Stimulated activated CD8-positive, alpha-beta memory T cell treated with anti-CD3 and anti-CD28 coated beads, Interleukin-12 subunit alpha, Interleukin-12 subunit beta, amount 100 ng/mL, for 24 hours (primary cell): ENCODE data around the gene TOX2.

Source experiments
- DNase-seq: peaks from one replicate; pipeline ENCODE4 v3.0.0-alpha.2; 2020; ENCODE audit errors: extremely low read depth

Gene TOX2

DNA sequence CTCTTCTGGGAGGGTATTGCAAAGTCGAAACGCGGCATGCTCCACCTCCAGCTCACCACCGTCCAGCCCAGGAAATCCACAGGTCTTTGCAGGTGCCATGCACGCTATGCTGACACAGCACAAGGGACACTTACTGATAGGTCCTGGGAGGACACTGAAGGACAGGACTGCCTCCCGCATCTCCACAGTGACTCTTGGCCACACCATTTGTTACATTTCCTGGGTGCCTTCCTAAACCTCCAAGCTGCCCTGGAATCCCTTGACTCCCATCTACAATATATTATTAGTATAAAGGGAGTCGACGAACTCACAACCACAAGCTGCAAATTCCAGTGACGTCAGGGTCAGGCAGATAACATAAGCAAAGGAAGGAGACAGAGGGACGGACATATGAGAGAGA, 165.4 kb downstream of the TOX2 start:
- DNase-seq, result no peak

DNA sequence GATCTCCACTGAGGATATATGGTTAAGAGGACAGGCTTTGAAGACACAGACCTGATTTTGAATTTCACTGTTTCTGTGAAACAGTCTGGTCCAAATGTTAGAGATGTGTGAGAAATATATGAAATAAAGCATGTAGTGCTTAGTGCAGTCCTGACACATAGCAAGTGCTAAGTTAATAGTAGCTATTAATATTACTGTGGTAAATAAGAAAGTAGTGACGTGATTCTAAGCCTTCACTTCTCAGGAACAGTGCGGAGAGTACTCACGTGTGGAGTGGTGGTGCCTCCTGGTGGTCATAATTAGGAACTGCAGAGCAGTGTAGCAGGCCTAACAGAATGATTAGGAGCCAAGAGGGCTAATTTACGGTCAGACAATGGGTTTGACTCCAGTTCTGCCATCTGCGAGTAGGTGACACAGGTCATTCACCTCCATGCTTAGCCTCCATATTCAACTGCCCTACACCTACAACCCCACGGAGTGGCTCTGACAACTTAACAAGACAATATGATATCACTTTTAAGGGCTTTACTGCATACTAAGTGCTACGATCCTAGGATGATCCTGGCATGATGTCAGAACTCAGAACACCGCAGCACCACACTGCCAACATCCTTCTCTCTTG, 166.1 kb downstream of the TOX2 start:
- peak; percentile 38 for DNase-seq

DNA sequence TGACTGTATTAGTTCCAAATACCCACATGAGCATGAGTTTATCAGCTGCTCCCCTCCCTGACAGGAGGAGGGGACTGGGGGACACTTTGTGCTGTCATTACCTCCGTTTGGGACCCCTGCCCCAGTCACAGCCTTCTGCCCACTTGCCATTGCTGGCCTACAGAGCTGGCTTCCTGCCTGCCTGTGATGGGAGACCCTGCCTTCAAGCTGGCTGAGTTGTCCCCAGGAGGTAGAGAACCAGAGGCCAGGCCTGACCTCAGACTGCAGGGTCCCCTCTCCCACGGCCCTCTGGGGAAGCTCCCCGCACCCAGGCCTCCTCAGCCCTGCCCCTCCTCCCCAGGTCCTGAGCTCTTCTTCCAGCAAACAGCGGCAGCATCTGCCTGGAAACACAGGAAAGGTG, 166.8 kb downstream of the TOX2 start:
- DNase-seq, result no peak

DNA sequence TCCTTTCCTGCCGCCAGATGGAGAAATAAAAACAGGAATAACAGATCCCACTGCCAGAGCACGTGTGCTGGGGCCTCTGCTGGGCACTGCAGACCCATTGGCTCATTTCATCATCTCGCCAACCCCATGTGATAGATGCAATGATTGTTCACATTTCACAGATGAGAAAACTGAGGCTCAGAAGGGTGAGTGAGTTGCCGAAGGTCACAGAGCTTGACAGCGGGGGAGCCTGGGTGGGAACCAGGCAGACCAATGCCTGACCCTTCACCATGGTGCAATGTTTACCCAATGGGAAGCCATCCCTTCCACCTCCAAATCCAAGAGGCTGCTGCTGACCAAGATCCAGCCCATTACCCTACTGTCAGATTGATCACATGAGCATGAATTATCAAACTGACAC, 167.2 kb downstream of the TOX2 start:
- DNase-seq, result no peak

DNA sequence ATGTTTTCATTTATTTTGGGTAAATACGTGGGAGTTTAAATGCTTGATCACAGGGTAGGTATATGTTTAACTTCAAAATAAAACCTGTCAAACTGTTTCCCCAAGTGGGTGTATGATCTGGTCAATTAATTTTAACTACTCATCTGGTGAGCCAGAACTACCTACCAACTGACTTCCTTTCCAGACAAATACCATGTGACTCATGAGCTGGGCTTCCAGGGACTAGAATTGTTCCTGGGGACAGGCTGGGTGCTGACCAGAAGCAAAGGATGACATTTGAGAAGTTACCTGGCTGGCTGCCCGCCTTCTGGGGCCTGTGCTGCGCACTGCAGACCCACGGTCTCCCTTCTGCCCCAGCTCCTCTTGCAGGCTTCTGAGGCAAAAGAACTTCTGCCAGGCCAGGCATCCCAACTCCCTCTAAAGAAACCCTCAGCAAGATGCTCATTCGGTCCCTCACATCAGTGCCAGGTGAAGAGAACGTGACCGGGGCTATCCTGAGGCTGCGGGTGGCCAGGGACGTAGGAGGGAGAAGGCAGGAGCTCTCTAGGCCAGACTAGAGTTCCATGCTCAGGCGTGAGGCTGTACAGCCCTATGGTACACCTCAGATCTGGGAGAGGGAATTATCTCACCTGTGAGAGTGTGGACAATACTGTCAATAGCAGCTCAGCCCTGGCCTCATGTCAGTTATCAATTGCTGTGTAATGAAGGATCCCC, 168.7 kb downstream of the TOX2 start:
- no peak for DNase-seq

DNA sequence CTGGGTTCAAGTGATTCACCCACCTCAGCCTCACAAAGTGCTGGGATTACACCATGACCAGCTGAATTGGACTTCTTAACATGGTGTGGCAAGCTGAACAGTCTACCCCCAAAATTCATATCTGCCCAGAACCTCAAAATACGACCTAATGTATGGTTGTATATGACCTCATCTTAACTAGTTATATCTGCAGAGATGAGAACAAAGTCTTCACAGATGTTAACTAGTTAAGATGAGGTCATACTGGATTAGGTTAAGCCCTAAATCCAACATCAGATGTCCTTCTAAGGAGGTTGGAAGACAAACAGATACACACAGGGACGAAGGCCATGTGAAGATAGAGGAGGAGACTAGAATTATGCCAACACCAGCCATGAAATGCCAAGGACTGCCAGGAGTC, 169.8 kb downstream of the TOX2 start:
- no peak for DNase-seq

DNA sequence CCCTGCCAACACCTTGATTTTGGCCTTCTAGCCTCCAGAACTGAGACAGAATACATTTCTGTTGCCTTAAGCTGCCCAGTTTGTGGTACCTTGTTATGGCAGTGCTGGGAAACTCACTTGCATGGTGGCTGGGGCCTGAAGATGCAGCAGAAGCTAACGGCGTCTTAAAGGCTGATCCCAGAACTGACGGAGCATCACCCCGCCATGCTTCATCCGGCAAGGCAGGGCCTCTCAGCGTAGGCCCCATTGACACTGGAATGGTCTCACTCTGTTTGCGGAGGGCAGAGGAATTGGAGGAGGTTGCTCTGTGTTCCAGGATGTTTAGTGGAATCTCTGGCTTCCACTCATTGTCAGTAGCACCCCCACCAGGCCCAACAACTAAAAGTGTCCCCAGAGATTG, 170.2 kb downstream of the TOX2 start:
- no peak for DNase-seq

DNA sequence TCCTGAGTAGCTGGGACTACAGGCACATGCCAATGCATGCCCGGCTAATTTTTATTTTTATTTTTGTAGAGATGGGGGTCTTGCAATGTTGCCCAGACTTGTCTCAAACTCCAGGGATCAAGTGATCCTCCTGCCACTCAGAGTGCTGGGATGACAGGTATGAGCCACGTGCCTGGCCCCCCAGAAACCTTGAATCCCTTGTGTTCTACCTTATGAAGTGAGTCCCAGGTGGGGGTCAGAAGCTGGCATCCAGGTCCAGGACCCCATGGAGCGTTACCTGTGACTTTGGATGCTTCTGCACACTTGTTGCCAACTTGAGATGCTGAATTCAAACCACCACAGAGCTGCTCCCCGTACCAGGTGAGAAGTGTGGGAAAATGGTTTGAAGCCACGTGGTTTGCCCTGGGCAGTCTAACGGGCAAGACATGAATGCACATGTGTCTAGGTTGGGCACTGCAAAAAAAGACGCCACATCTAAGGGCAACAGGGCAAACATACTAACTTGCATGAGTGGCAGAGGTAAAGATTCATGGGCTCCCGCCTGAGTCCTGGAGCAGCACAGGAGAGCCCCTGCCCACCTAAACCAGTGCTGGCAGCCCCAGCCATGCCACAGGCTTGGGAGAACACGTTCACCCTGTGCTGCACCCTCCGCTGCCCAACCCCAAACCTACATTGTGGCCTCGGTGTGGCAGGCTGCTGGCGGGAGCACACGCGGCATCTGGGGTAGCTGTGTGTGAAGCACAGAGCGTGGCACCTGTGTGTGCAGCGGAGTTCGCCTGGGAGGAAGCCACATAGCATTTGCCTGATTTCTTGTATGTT, 171.2 kb downstream of the TOX2 start:
- DNase-seq, result no peak

DNA sequence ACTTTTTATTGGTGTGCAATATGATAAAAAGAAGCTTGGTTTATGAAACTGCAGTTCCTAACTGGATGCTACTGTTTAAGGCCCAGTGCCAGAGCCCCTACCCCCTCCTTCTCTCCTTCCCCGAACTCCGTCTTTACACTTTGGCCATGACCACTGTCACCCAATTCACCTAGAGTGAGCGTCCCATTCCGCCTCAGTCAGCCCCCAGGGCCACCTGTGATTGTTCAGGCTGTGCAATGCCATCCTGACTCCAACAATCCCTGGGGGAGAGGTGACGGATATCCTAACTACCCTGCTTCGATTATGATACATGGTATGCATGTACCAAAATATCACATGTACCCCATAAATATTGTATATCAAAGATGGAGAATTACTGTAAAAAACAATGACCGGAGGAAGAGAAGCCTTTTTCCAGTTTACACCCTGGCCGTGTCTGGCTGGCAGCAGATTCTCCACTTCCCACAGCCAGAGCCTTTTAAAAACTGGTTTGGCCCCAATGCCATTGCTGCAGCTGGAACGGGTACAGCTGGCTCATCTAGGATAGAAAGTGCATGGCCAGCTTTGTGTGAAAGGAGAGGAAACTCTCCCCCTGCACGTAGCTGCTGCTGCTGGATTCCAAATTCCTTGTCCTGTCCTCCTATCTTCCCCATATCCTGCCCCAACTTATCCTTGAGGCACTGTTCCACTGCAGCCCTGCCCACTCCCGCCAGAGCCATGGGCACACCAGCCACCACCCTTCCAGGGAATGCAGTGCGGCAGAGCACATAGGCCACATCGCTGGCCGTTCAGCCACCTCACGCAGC, 172.6 kb downstream of the TOX2 start:
- no peak for DNase-seq

DNA sequence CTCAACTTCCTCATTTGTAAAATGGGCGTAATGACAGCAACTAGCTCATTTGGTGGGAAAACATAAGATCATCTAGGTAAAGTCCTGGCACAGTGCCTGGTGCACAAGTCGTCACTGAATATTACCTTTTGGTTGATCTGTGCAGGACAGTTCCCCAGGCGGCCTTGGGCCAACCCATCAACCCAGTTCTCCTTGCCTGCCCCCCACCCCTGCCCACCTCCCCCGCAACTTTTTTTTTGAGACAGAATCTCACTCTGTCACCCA, 173.1 kb downstream of the TOX2 start:
- DNase-seq, result no peak

DNA sequence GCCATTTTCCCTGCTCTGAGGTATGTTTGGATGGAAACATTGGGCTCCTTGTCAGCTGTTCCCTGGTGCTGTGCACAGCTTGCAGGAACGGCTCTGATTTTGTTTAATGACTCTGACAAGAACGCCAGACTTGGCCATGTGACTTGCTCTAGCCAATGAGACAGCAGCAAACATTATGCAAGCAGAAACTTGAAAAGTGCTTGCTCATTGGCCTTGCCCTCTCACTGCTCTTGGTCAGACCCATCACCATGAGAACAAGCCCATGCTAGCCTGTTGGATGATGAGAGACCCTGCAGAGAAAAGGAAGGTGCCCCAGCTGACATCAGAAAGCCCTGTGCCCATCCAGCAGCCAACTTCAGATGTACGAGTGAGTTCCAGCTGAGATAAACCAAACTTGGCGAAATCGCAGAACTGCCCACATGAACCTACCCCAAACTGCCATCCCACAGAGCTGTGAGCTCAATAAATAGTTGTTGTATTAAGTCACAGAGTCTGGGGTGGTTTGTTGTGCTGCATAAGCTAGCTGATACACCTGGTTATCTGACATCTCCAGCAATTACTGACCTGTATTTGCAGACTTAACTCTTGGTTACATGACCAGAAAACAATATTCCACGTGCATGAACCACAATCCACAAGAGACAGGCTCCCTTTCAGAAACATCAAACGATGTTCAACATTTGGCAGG, 175.5 kb downstream of the TOX2 start:
- DNase-seq, result no peak

DNA sequence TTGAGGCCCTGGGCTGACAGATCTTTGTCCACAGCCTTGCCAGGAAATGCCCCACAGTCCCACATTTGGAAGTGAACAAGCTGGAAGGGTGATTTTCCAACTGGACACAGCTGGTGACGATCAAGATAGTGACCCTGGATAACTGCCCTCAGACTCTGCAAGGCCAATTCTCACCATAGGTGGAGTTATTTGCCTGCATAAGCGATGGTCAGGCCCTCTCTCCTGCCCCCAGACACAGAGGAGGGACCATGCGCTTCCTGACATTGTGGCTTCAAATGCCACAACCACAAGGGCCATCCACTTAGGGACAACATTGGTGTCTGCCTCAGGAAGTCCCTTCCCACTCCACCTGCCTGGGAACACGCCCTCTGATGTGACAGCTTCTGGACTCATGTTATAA, 176.4 kb downstream of the TOX2 start:
- DNase-seq, result no peak

DNA sequence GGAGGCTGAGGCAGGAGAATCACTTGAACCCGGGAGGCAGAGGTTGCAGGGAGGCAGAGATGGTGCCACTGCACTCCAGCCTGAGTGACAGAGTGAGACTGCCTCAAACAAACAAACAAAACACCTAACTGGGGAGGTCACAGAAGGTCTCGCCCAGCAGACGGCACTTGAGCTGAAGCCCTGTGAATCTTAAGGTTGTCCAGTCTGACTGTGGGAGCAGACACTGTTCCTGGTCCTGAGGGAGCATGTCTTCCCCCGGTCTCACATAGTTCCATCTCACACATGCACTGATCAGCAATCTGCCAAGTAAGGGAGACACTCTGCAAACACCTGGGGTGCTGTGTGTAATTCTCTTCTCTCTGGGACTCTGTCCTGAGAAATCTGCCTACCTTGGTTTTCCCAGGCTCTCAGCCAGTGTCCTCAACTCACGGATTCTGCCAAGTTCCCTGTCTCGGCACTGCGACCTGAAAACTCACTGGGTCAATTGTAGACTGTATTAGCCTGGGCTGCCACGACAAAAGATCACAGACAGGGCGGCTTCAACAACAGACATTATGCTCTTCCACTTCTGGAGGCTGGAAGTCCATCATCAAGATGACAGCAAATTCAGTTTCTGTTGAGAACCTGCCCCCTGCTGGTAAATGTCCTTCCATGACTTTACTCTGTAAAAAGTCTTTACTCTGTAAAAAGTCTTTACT, 178.0 kb downstream of the TOX2 start:
- no peak for DNase-seq

DNA sequence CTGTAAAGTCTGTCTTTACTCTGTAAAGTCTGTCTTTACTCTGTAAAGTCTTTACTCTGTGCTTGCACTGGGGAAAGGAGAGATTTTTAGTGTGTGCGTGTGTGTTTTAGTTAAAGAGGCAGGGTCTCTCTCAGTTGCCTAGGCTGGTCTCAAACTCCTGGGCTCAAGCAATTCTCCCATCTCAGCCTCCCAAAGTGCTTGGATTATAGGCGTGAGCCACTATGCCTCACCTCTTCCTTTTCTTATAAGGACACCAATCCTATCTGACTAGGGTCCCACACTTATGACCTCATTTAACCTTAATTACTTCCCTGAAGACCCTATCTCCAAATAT, 178.6 kb downstream of the TOX2 start:
- no peak for DNase-seq

DNA sequence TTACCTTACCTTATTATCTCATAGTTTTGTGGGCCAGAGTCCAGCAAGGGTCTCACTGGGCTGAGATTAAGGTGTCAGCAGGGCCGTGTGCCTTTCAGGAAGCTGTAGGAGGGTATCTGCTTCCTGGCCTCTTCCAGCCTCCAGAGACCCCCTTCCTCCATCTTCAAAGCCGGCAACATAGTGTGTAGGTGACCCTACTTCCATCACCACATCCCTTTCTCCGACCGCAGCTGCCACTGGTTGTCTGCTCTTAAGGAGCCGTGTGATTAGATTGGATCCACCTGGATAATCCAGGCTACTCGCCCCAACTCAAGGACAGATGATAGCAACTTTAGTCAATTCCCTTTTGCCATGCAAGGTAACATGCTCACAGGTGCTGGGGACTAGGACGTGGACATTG, 181.2 kb downstream of the TOX2 start:
- no peak for DNase-seq

DNA sequence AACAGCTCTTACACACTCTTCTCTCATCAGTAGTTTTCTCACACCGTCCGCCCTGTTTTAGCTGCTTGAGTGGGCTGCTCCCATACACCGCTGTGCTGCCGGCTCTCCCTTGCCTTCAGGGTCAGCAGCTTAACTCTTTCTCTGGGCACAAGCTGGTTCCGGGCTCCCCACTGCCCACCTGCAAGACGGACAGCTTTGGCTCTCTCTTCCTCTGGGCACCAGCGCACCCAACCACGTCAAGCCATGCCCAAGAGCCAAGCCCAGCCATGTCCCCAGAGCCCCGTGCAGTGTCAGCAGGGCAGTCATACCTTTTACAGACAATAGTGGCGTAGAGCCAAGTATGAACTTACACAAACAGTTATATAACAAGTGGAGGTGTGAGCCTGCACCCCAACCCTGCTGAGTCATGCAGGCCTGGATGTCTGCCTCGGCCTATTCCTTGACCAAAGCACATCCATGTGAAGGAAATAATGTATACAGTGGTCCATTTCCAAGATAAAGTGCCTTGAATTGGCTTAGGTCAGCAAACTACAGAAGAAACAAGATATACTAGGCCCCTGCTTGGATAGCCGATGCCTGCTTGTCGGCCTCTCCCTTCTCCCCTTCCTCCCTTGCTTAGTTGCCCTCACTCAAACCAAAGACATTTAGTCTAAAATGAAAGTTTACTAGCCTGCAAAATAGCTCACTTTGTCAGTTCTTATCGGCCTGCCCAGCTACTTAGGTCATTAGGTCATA, 183.0 kb downstream of the TOX2 start:
- DNase-seq, result no peak

DNA sequence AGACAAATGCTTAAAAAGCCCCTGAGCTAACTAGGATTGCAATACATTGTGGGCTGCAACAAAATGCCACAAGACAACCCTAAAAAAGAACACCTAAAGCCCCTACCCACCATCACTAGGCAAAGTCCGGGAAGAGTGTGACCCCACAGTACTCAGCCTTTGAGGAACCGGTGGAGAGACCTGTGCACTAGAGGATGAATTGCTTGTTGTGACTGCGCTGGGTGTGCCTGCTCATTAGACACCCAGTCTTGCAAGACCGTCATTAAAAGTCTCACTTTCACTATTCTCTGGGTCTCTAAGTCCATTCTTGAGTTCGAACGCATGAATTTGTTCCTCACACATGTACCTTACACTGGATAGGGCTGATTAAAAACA, 183.6 kb downstream of the TOX2 start:
- DNase-seq, result no peak

DNA sequence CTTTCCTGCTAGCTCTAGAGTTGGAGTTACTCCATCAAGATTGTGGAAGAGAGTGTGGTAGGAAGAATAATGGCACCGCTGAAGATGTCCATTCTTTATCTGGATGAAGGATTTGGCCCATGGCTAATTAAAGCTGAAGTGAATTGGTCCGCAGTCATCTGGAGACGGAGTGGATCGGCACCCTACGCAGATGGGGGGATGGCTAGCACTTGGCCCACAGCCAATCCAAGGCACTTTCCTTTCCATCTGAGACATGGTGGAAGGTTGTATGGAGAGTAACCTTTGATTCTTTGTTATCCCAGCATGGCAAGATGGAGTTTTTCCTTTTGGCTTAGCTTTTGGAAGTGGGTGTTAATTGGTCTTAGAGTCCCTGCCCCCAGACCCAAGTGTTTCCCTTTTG, 184.0 kb downstream of the TOX2 start:
- DNase-seq, result no peak

DNA sequence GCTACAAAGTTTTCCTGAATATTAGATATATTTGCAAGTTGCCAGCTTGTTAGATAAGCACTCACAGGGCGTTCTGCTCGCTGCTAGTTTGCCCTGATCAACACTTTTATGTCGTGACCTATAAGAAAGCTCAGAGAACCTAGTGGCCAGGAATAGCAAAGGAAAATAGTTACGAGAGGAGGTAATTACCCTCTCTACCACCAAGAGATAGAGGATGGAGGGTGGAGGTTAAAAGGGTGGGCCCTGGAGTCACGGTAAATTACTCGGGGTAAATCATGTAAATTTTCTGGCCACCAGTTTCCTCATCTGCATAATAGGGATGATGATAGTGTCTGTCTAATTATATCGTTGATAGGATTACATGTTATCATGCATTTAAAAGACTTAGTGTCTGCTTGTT, 185.2 kb downstream of the TOX2 start:
- DNase-seq, result no peak

DNA sequence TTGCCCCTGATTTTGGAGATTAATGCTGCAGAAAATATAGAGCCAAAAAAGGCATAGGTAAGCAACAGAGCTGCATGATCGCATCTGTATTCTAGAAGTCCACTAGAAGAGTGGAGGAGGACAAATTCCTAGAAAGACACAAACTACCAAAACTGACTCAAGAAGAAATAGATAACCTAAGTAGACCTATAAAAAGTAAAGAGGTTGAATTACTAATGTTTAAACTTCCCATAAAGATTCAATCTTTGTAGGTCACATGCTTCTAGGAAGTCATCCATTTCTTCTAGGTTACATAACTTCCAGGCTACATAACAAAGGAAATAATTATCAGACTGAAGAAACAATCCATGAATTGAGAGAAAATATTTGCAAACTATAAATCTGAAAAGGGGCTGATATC, 187.9 kb downstream of the TOX2 start:
- no peak for DNase-seq
